Measurements from ENCODE around the gene SLAMF6. TPM values are rescaled to one million over a fixed set of nuclear protein-coding genes. Genes with fewer than 3 reads are reported as not detected.
"Not testable (repeated sequence)": the region's sequence is repeated elsewhere in the genome, so short reads cannot be mapped to it uniquely, and the experiment has no call there.

The SLAMF6 gene
- polyA plus RNA-seq, 1 donor (not counting 4 experiments of a cell fraction or from before 2014, with no cell fraction given), result not detected

- Histone ChIP-seq H4K20me1 (ENCODE audit: control insufficient read depth, extremely low read depth, insufficient read depth, low read length) (no peaks in the 10 kb centered on the region), H2AFZ (ENCODE audit: control insufficient read depth, low read length) (no peak overlapping the region), H3K79me2 (ENCODE audit: control insufficient read depth, insufficient read depth, low read length) (no peaks in the 10 kb centered on the region), H3K4me3 (ENCODE audit: control insufficient read depth in 2 of 3, extremely low read depth in 1 of 3, insufficient read depth in 2 of 3, low read depth in 1 of 3, low read length in 3 of 3) (no peak overlapping the region), H3K4me1 (ENCODE audit: control insufficient read depth, extremely low read depth, insufficient read depth, low read length) (no peaks in the 10 kb centered on the region), H3K9ac (ENCODE audit: control insufficient read depth, extremely low read depth, insufficient read depth, low read length) (no peak overlapping the region), H3K27me3 (ENCODE audit: control insufficient read depth, extremely low read depth, insufficient read depth, low read length) (peaks cover 4% of the 10 kb centered on the region), H3K4me2 (ENCODE audit: control insufficient read depth, extremely low read depth, insufficient read depth, low read depth, low read length) (no peak overlapping the region), H3K27ac (ENCODE audit: control insufficient read depth, insufficient read depth, low read length) (no peak overlapping the region), H3K36me3 (ENCODE audit: control insufficient read depth in 2 of 2, extremely low read depth in 1 of 2, insufficient read depth in 2 of 2, low read length in 2 of 2) (no peaks in the 10 kb centered on the region), H3K9me3 (ENCODE audit: control insufficient read depth, low read depth, low read length) (no peaks in the 10 kb centered on the region), H3K9me1 (ENCODE audit: control insufficient read depth, extremely low read depth, insufficient read depth, low read length) (no peaks in the 10 kb centered on the region)
- FAIRE-seq, result no peak
- TF ChIP-seq CTCF (optimal IDR thresholded peaks at IDR 0.05 in 1 of 3, IDR thresholded peaks at IDR 0.05 in 1 of 3, conservative IDR thresholded peaks at IDR 0.05 in 1 of 3; ENCODE audit: extremely low read depth in 1 of 3, insufficient read depth in 2 of 3, low read length in 3 of 3) (no peak), EZH2 (IDR thresholded peaks at IDR 0.05; ENCODE audit: low read length) (no peak)
- dilution Hi-C loops (cut with MboI; ENCODE audit: extremely low pct_ligation_motif_present, low sequenced_read_pairs), result no loop called here
- no peak for DNase-seq (ENCODE audit: low read depth, low spot score)
These were observed 37.8 kb upstream of the SLAMF6 start for GRCh38 chr1:160560806-160561205.

- no peaks in the 10 kb centered on the region for H3K4me1 ChIP-seq (ENCODE audit: control insufficient read depth, extremely low read depth, insufficient read depth, low read length)
- H3K9me1 ChIP-seq (ENCODE audit: control insufficient read depth, extremely low read depth, insufficient read depth, low read length), result no peaks in the 10 kb centered on the region
- dilution Hi-C loops (cut with MboI; ENCODE audit: extremely low pct_ligation_motif_present, low sequenced_read_pairs), result no loop called here
- no peaks in the 10 kb centered on the region for H3K79me2 ChIP-seq (ENCODE audit: control insufficient read depth, insufficient read depth, low read length)
- no peak for DNase-seq (ENCODE audit: low read depth, low spot score)
- no peaks in the 10 kb centered on the region for H4K20me1 ChIP-seq (ENCODE audit: control insufficient read depth, extremely low read depth, insufficient read depth, low read length)
- H3K27me3 ChIP-seq (ENCODE audit: control insufficient read depth, extremely low read depth, insufficient read depth, low read length), result peaks cover 4% of the 10 kb centered on the region
- H3K9ac ChIP-seq (ENCODE audit: control insufficient read depth, extremely low read depth, insufficient read depth, low read length), result no peak overlapping the region
- TF ChIP-seq EZH2 (IDR thresholded peaks at IDR 0.05; ENCODE audit: low read length), result no peak
- no peak for TF ChIP-seq CTCF (optimal IDR thresholded peaks at IDR 0.05 in 1 of 3, IDR thresholded peaks at IDR 0.05 in 1 of 3, conservative IDR thresholded peaks at IDR 0.05 in 1 of 3; ENCODE audit: extremely low read depth in 1 of 3, insufficient read depth in 2 of 3, low read length in 3 of 3)
- no peak overlapping the region for H3K4me2 ChIP-seq (ENCODE audit: control insufficient read depth, extremely low read depth, insufficient read depth, low read depth, low read length)
- no peak overlapping the region for H2AFZ ChIP-seq (ENCODE audit: control insufficient read depth, low read length)
- no peak for FAIRE-seq
- no peaks in the 10 kb centered on the region for H3K36me3 ChIP-seq (ENCODE audit: control insufficient read depth in 2 of 2, extremely low read depth in 1 of 2, insufficient read depth in 2 of 2, low read length in 2 of 2)
- no peak overlapping the region for H3K4me3 ChIP-seq (ENCODE audit: control insufficient read depth in 2 of 3, extremely low read depth in 1 of 3, insufficient read depth in 2 of 3, low read depth in 1 of 3, low read length in 3 of 3)
- H3K27ac ChIP-seq (ENCODE audit: control insufficient read depth, insufficient read depth, low read length), result no peak overlapping the region
- no peaks in the 10 kb centered on the region for H3K9me3 ChIP-seq (ENCODE audit: control insufficient read depth, low read depth, low read length)
These were observed 37.1 kb upstream of the SLAMF6 start for GRCh38 chr1:160560045-160560705.

GRCh38 chr1:160559437-160559836, 36.4 kb upstream of the SLAMF6 start:
- H3K4me2 ChIP-seq (ENCODE audit: control insufficient read depth, extremely low read depth, insufficient read depth, low read depth, low read length); H2AFZ ChIP-seq (ENCODE audit: control insufficient read depth, low read length); H3K4me3 ChIP-seq (ENCODE audit: control insufficient read depth in 2 of 3, extremely low read depth in 1 of 3, insufficient read depth in 2 of 3, low read depth in 1 of 3, low read length in 3 of 3); dilution Hi-C loops (cut with MboI; ENCODE audit: extremely low pct_ligation_motif_present, low sequenced_read_pairs); H3K79me2 ChIP-seq (ENCODE audit: control insufficient read depth, insufficient read depth, low read length); H3K9me1 ChIP-seq (ENCODE audit: control insufficient read depth, extremely low read depth, insufficient read depth, low read length); H4K20me1 ChIP-seq (ENCODE audit: control insufficient read depth, extremely low read depth, insufficient read depth, low read length); H3K4me1 ChIP-seq (ENCODE audit: control insufficient read depth, extremely low read depth, insufficient read depth, low read length); H3K9me3 ChIP-seq (ENCODE audit: control insufficient read depth, low read depth, low read length); H3K27me3 ChIP-seq (ENCODE audit: control insufficient read depth, extremely low read depth, insufficient read depth, low read length); H3K9ac ChIP-seq (ENCODE audit: control insufficient read depth, extremely low read depth, insufficient read depth, low read length); H3K27ac ChIP-seq (ENCODE audit: control insufficient read depth, insufficient read depth, low read length); DNase-seq (ENCODE audit: low read depth, low spot score); FAIRE-seq; H3K36me3 ChIP-seq (ENCODE audit: control insufficient read depth in 2 of 2, extremely low read depth in 1 of 2, insufficient read depth in 2 of 2, low read length in 2 of 2): not testable (repeated sequence)

All from keratinocyte (primary cell).